ENCODE results near the gene ABI1.

GRCh38 chr10:26698909-26699308, 161.8 kb downstream of the ABI1 start:
- no peak for TF ChIP-seq POLR2AphosphoS5 (IDR thresholded peaks at IDR 0.05; ENCODE audit: borderline replicate concordance, low read depth, low read length)
- no peak for TF ChIP-seq EZH2 (IDR thresholded peaks at IDR 0.05)
- no peak for TF ChIP-seq FOXP2 (optimal IDR thresholded peaks at IDR 0.05; ENCODE audit: control extremely low read depth, extremely low read length, insufficient read depth)

Measured in SK-N-MC (cell line).